K562 (cell line): ENCODE data around the gene RAP2B. TPM values are rescaled to one million over a fixed set of nuclear protein-coding genes. Genes with fewer than 3 reads are reported as not detected.

Experiments
- HDAC2 ChIP-seq: fragments of 450-650 bp; IDR thresholded peaks from 2 replicates; pipeline ENCODE4 v1.6.1; 2016; ENCODE audit warnings: mild to moderate bottlenecking
- NBN ChIP-seq: fragments of 450-650 bp; IDR thresholded peaks from 2 replicates; pipeline ENCODE4 v1.6.1; 2016; ENCODE audit warnings: low read depth, mild to moderate bottlenecking
- ZNF766 ChIP-seq: fragments of 200-800 bp; sonication (Bioruptor generic); conservative IDR thresholded peaks from 2 replicates; pipeline ENCODE4 v1.6.1; 2016; ENCODE audit warnings: missing genetic modification characterization, missing compliant biosample characterization
- ZSCAN29 ChIP-seq: fragments of 450-650 bp; IDR thresholded peaks from 2 replicates; pipeline ENCODE4 v1.6.1; 2017
- polyA plus RNA-seq, 8 experiments: library from polyadenylated mRNA; depleted of rRNA in 4 of 8; stranded (reverse) in 5 of 8; unstranded in 3 of 8; fragments of >200 nt; fragmentation: Nextera tagmentation in 2 of 8; fragmentation: Illumina TruSeq in 1 of 8; extraction: Ambion mirVana in 2 of 8; extraction: Trizol in 1 of 8; gene quantifications; 2 replicates each; pipeline versions ENCODE4 v1.2.1 to v1.2.3, GENCODE V29; 2011 to 2014; ENCODE audit warnings: inconsistent platforms in 1 of 8, missing spikeins in 1 of 8
- total RNA-seq, 7 experiments: library from RNA; depleted of rRNA in 6 of 7; stranded (reverse); fragments of >200 nt in 6 of 7; fragmentation: Illumina TruSeq in 2 of 7; extraction: Trizol in 2 of 7; gene quantifications; 2 replicates each; pipeline versions ENCODE4 v1.2.1 to v1.2.3, GENCODE V29; 2011 to 2021; ENCODE audit warnings: low replicate concordance in 1 of 7
- TF ChIP-seq, protein P1 (sequence below), 2 experiments: IDR thresholded peaks in 1 of 2; conservative IDR thresholded peaks in 1 of 2; 2 replicates each; pipeline ENCODE4 v1.6.1; 2016; ENCODE audit warnings: low read depth in 2 of 2, mild to moderate bottlenecking in 1 of 2, missing compliant biosample characterization in 1 of 2, missing genetic modification characterization in 1 of 2, moderate library complexity in 1 of 2
- TF ChIP-seq, protein P2 (sequence below): sonication (generic); formaldehyde crosslinking; IDR thresholded peaks from 2 replicates; pipeline ENCODE4 v1.8.0; 2023; ENCODE audit warnings: missing genetic modification reagents, mild to moderate bottlenecking, borderline replicate concordance
- TF ChIP-seq, protein P3 (sequence below): fragments of 250-450 bp; sonication (Bioruptor Pico); IDR thresholded peaks from 2 replicates; pipeline ENCODE4 v1.5.0; 2021
- TF ChIP-seq, protein P4 (sequence below): fragments of 200-800 bp; sonication (Bioruptor generic); IDR thresholded peaks from 2 replicates; pipeline ENCODE4 v1.6.1; 2017; ENCODE audit warnings: missing genetic modification characterization, missing compliant biosample characterization
- TF ChIP-seq, protein P5 (sequence below): sonication (generic); formaldehyde crosslinking; IDR thresholded peaks from 2 replicates; pipeline ENCODE4 v1.8.0; 2022; ENCODE audit warnings: mild to moderate bottlenecking, missing genetic modification reagents
- TF ChIP-seq, protein P6 (sequence below): fragments of 450-650 bp; IDR thresholded peaks from 2 replicates; pipeline ENCODE4 v1.6.1; 2016; ENCODE audit warnings: missing biosample characterization, missing genetic modification characterization

RAP2B gene
- total and polyA plus RNA-seq, 9 of the 15 experiments (the other 6 are each of a cell fraction or from before 2014, with no cell fraction given), result 9.4 to 31.2 (median 15.8) TPM

DNA sequence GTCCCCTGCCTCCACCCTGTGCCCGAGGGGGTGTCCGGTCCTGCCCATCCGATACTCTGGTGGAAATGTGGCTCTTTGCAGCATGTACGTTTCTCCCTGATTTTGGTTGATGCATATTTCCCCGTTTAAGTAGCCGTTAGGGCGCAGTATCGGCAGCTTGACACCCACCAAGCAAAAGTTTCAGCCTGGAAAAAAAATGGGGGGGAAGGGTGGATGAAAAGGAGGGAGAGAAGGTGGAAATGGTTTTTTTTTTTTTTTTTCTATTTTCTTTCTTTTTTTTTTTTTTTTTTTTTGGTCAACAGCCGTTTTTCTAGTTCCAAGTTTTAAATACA lies 1.3 kb downstream of the RAP2B start (continued):
- TF ChIP-seq, protein P1, sequence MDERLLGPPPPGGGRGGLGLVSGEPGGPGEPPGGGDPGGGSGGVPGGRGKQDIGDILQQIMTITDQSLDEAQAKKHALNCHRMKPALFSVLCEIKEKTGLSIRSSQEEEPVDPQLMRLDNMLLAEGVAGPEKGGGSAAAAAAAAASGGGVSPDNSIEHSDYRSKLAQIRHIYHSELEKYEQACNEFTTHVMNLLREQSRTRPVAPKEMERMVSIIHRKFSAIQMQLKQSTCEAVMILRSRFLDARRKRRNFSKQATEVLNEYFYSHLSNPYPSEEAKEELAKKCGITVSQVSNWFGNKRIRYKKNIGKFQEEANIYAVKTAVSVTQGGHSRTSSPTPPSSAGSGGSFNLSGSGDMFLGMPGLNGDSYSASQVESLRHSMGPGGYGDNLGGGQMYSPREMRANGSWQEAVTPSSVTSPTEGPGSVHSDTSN (CRISPR knock-in tag; IDR thresholded peaks at IDR 0.05; ENCODE audit: low read depth), result no peak
- TF ChIP-seq, protein P1 (tag; conservative IDR thresholded peaks at IDR 0.05; ENCODE audit: low read depth), result no peak
- TF ChIP-seq, protein P2, sequence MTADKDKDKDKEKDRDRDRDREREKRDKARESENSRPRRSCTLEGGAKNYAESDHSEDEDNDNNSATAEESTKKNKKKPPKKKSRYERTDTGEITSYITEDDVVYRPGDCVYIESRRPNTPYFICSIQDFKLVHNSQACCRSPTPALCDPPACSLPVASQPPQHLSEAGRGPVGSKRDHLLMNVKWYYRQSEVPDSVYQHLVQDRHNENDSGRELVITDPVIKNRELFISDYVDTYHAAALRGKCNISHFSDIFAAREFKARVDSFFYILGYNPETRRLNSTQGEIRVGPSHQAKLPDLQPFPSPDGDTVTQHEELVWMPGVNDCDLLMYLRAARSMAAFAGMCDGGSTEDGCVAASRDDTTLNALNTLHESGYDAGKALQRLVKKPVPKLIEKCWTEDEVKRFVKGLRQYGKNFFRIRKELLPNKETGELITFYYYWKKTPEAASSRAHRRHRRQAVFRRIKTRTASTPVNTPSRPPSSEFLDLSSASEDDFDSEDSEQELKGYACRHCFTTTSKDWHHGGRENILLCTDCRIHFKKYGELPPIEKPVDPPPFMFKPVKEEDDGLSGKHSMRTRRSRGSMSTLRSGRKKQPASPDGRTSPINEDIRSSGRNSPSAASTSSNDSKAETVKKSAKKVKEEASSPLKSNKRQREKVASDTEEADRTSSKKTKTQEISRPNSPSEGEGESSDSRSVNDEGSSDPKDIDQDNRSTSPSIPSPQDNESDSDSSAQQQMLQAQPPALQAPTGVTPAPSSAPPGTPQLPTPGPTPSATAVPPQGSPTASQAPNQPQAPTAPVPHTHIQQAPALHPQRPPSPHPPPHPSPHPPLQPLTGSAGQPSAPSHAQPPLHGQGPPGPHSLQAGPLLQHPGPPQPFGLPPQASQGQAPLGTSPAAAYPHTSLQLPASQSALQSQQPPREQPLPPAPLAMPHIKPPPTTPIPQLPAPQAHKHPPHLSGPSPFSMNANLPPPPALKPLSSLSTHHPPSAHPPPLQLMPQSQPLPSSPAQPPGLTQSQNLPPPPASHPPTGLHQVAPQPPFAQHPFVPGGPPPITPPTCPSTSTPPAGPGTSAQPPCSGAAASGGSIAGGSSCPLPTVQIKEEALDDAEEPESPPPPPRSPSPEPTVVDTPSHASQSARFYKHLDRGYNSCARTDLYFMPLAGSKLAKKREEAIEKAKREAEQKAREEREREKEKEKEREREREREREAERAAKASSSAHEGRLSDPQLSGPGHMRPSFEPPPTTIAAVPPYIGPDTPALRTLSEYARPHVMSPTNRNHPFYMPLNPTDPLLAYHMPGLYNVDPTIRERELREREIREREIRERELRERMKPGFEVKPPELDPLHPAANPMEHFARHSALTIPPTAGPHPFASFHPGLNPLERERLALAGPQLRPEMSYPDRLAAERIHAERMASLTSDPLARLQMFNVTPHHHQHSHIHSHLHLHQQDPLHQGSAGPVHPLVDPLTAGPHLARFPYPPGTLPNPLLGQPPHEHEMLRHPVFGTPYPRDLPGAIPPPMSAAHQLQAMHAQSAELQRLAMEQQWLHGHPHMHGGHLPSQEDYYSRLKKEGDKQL (CRISPR knock-in tag), result no peak
- TF ChIP-seq, protein P3, sequence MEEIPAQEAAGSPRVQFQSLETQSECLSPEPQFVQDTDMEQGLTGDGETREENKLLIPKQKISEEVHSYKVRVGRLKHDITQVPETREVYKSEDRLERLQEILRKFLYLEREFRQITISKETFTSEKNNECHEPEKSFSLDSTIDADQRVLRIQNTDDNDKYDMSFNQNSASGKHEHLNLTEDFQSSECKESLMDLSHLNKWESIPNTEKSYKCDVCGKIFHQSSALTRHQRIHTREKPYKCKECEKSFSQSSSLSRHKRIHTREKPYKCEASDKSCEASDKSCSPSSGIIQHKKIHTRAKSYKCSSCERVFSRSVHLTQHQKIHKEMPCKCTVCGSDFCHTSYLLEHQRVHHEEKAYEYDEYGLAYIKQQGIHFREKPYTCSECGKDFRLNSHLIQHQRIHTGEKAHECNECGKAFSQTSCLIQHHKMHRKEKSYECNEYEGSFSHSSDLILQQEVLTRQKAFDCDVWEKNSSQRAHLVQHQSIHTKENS (CRISPR knock-in tag), result no peak
- TF ChIP-seq NBN, result no peak
- TF ChIP-seq, protein P4, sequence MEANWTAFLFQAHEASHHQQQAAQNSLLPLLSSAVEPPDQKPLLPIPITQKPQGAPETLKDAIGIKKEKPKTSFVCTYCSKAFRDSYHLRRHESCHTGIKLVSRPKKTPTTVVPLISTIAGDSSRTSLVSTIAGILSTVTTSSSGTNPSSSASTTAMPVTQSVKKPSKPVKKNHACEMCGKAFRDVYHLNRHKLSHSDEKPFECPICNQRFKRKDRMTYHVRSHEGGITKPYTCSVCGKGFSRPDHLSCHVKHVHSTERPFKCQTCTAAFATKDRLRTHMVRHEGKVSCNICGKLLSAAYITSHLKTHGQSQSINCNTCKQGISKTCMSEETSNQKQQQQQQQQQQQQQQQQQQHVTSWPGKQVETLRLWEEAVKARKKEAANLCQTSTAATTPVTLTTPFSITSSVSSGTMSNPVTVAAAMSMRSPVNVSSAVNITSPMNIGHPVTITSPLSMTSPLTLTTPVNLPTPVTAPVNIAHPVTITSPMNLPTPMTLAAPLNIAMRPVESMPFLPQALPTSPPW (CRISPR knock-in tag), result 0 out of 2 replicates have a peak, but pooled peaks have one; percentile 29
- TF ChIP-seq, protein P5, sequence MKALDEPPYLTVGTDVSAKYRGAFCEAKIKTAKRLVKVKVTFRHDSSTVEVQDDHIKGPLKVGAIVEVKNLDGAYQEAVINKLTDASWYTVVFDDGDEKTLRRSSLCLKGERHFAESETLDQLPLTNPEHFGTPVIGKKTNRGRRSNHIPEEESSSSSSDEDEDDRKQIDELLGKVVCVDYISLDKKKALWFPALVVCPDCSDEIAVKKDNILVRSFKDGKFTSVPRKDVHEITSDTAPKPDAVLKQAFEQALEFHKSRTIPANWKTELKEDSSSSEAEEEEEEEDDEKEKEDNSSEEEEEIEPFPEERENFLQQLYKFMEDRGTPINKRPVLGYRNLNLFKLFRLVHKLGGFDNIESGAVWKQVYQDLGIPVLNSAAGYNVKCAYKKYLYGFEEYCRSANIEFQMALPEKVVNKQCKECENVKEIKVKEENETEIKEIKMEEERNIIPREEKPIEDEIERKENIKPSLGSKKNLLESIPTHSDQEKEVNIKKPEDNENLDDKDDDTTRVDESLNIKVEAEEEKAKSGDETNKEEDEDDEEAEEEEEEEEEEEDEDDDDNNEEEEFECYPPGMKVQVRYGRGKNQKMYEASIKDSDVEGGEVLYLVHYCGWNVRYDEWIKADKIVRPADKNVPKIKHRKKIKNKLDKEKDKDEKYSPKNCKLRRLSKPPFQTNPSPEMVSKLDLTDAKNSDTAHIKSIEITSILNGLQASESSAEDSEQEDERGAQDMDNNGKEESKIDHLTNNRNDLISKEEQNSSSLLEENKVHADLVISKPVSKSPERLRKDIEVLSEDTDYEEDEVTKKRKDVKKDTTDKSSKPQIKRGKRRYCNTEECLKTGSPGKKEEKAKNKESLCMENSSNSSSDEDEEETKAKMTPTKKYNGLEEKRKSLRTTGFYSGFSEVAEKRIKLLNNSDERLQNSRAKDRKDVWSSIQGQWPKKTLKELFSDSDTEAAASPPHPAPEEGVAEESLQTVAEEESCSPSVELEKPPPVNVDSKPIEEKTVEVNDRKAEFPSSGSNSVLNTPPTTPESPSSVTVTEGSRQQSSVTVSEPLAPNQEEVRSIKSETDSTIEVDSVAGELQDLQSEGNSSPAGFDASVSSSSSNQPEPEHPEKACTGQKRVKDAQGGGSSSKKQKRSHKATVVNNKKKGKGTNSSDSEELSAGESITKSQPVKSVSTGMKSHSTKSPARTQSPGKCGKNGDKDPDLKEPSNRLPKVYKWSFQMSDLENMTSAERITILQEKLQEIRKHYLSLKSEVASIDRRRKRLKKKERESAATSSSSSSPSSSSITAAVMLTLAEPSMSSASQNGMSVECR, result 0 out of 2 replicates have a peak, but pooled peaks have one; percentile 3
- TF ChIP-seq, protein P6, sequence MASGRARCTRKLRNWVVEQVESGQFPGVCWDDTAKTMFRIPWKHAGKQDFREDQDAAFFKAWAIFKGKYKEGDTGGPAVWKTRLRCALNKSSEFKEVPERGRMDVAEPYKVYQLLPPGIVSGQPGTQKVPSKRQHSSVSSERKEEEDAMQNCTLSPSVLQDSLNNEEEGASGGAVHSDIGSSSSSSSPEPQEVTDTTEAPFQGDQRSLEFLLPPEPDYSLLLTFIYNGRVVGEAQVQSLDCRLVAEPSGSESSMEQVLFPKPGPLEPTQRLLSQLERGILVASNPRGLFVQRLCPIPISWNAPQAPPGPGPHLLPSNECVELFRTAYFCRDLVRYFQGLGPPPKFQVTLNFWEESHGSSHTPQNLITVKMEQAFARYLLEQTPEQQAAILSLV (tag), result no peak
- TF ChIP-seq ZNF766, result no peak
- peak; percentile 21; the same call in 1 of the 2 replicates for TF ChIP-seq HDAC2
- TF ChIP-seq ZSCAN29, result no peak
